Epithelial cell of esophagus (primary cell): ENCODE data around the gene PKNOX2.

Experiments
- DNase-seq: peaks from one replicate; pipeline ENCODE4 v3.0.0; 2010; ENCODE audit warnings: low read depth
- H3K4me3 ChIP-seq: 2 replicates; pipeline ENCODE4 v1.5.1; 2011; ENCODE audit warnings: mild to moderate bottlenecking, low read length, control low read depth
- TF ChIP-seq, protein P1 (sequence below): IDR thresholded peaks from 2 replicates; pipeline ENCODE4 v1.5.1; 2011; ENCODE audit warnings: low read depth, mild to moderate bottlenecking, low read length, control low read depth, inconsistent platforms; ENCODE audit not compliant: insufficient read depth; ENCODE audit errors: missing control alignments

The PKNOX2 gene

DNA sequence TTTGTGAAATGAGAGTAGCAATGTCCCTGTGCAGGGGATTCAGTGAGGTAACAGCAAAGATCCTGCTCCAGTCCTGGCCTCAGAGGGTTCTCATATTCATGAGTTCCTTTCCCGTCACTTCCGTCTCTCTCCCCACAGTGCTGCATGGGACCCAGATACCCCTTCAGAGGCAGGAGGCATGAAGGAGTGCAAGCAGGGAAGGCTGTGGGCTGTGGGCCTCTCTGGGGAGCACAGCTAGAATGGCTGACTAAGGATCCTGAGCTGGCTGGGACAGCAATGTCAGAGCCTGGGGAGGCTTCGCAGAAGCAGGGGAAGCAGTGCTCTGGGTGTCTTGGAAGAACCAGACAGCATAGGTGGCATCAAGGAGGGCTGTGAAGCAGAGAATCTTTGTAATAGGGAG, 13.0 kb downstream of the PKNOX2 start:
- TF ChIP-seq, protein P1, sequence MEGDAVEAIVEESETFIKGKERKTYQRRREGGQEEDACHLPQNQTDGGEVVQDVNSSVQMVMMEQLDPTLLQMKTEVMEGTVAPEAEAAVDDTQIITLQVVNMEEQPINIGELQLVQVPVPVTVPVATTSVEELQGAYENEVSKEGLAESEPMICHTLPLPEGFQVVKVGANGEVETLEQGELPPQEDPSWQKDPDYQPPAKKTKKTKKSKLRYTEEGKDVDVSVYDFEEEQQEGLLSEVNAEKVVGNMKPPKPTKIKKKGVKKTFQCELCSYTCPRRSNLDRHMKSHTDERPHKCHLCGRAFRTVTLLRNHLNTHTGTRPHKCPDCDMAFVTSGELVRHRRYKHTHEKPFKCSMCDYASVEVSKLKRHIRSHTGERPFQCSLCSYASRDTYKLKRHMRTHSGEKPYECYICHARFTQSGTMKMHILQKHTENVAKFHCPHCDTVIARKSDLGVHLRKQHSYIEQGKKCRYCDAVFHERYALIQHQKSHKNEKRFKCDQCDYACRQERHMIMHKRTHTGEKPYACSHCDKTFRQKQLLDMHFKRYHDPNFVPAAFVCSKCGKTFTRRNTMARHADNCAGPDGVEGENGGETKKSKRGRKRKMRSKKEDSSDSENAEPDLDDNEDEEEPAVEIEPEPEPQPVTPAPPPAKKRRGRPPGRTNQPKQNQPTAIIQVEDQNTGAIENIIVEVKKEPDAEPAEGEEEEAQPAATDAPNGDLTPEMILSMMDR, result no peak
- DNase-seq, result no peak
- no peak overlapping the region for H3K4me3 ChIP-seq

GRCh38 chr11:125179346-125179745, 14.8 kb downstream of the PKNOX2 start:
- no peak for DNase-seq
- TF ChIP-seq, protein P1, result no peak
- no peak overlapping the region for H3K4me3 ChIP-seq

DNA sequence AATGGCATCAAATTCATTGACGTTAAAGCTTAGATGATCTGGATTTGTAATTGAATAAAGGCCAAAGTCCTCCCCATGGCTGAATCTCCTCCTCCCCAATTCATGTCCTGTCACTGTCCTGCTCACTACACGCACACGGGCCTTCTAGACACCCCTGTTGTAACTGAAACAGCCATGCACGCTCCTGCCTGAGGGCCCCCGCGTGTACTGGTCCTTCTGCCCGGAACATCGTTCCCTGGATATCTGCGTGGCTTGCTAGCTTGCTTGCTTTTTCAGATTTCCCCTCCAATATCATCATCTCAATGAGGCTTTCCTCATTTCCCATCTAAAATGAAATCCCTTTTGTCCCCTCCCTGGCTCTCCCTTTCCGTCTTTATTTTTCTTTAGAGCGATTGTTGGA, 15.3 kb downstream of the PKNOX2 start:
- DNase-seq, result no peak
- H3K4me3 ChIP-seq, result no peak overlapping the region
- TF ChIP-seq, protein P1, result no peak

- TF ChIP-seq, protein P1, result no peak
- DNase-seq, result no peak
- H3K4me3 ChIP-seq, result no peak overlapping the region
Observed at GRCh38 chr11:125180413-125181305, 16.1 kb downstream of the PKNOX2 start.

DNA sequence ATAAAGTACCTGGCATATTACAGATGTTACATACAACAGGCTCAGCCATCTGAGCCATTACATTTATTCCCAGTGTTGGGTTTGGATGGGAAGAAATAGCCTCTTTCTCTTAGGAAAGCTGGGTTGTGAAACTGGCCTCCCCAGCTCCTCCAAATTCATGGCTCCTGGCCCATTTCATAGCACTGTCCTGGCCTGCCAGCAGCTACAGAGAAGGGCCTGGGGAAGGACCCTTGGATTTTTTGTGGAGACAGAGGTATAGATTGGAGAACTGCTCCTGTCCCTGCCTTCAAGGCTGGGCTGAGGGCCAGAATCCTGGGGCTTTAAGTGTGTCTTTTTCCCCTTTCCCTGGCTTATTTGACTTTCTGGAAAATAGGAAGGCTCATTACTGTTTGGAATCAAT, 18.0 kb downstream of the PKNOX2 start:
- DNase-seq, result no peak
- TF ChIP-seq, protein P1, result no peak
- H3K4me3 ChIP-seq, result no peak overlapping the region

GRCh38 chr11:125183641-125184040, 19.1 kb downstream of the PKNOX2 start:
- TF ChIP-seq, protein P1, result no peak
- no peak for DNase-seq
- H3K4me3 ChIP-seq, result no peak overlapping the region

- TF ChIP-seq, protein P1, result no peak
- H3K4me3 ChIP-seq, result no peak overlapping the region
- peak; percentile 66 for DNase-seq
Observed at GRCh38 chr11:125188021-125188420, 23.5 kb downstream of the PKNOX2 start.
